GM20431 (cell line): ENCODE results near the gene POLR2F.
"Not testable (repeated sequence)": the region's sequence is repeated elsewhere in the genome, so short reads cannot be mapped to it uniquely, and the experiment has no call there.

Experiments used
- in situ Hi-C: fragments of 300-500 bp; cut with MseI, MboI; formaldehyde crosslinking; loops from one replicate; pipeline ENCODE4 v1.15.0; 2020; ENCODE audit warnings: low sequenced_read_pairs; ENCODE audit not compliant: unreplicated experiment

The POLR2F gene

GRCh38 chr22:37924386-37925065 lies 29.0 kb upstream of the POLR2F start:
- in situ Hi-C loops = no loop called here

DNA sequence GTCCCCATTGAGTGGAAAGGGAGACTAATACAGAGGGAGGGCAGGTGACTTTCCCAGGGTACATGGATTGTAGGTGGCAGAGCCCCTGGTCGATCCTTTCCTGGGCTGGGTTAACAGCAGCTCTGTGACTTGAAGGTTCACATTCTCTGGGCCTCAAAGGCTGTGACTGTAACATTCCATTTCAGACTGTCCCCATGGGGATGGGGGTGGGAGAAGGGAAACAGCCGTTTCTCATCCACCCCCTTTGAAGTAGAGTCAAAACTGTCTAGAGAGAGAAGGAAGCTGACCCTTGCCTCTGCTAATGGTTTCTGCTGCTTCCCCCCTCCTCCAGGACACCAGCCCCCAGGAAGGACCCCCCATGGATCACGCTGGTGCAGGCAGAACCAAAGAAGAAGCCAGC lies 28.2 kb upstream of the POLR2F start:
- in situ Hi-C loops = no loop called here

GRCh38 chr22:37925767-37926166 lies 27.7 kb upstream of the POLR2F start:
- in situ Hi-C loops = no loop called here

- in situ Hi-C loops = no loop called here
Measured at GRCh38 chr22:37926358-37926757, 27.1 kb upstream of the POLR2F start.

GRCh38 chr22:37926771-37927636 lies 26.5 kb upstream of the POLR2F start:
- in situ Hi-C loops = no loop called here

- in situ Hi-C loops = no loop called here
Measured at GRCh38 chr22:37927637-37927936, 25.9 kb upstream of the POLR2F start.

- in situ Hi-C loops = no loop called here
Measured at GRCh38 chr22:37929390-37929789, 24.1 kb upstream of the POLR2F start.

DNA sequence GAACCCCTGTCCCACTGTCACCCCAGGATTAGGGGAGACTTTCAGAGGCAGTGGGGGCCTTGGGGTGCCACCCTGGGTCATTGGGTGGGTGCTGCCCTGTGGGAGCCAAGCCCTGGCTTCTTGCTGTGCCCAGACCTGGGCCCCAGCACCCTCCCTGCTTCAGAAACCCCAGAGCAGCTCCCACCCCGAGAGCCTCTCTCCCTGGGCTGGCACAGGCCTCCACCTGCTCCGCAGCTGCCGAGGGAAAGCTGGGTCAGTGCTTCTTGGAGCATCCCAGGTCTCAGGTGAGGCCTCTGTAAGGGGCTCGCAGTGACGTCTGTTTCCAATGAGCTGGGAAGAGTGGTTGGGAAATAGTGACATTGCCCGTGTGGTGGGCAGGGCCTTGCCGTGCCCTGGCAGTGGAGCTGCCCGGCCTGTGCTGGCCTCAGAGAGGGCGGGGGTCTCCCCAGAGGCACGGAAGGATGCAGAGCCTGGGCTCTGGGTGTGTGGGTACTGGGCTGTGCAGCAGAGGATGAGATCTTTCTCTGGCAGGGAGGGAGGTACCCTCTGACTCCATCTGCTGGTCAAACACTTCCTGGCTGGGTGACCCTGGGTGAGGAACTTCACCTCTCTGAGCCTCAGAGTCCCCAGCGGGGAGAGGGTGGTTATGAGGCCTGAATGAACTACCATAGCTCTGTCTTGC lies 23.1 kb upstream of the POLR2F start:
- in situ Hi-C loops = no loop called here

DNA sequence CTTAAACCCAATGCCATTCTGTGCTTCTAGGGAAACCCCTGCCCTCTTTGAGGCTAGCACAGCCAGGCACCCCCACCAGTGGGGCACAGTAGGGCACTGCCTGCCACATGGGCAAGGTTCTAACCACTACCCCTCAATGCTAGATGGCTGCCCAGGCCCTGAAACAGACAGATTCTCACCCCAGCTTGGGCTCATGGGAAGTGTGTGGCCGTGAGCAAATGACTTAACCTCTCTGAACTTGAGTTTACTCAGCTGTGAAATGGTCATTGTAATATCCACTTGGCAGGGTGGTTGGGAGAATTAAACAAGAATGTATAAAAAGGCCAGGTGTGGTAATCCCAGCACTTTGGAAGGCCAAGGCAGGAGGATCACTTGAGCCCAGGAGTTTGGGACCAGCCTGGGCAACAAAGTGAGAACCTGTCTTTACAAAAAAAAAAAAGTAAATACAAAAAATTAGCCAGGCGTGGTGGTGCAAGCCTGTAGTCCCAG lies 22.5 kb upstream of the POLR2F start:
- in situ Hi-C loops = no loop called here

GRCh38 chr22:37931893-37932389 lies 21.6 kb upstream of the POLR2F start:
- in situ Hi-C loops = no loop called here

- in situ Hi-C loops = no loop called here
Measured at GRCh38 chr22:37932401-37932800, 21.1 kb upstream of the POLR2F start.

GRCh38 chr22:37932821-37933578 lies 20.5 kb upstream of the POLR2F start:
- in situ Hi-C loops = no loop called here

GRCh38 chr22:37933711-37934376 lies 19.7 kb upstream of the POLR2F start:
- in situ Hi-C loops = no loop called here

DNA sequence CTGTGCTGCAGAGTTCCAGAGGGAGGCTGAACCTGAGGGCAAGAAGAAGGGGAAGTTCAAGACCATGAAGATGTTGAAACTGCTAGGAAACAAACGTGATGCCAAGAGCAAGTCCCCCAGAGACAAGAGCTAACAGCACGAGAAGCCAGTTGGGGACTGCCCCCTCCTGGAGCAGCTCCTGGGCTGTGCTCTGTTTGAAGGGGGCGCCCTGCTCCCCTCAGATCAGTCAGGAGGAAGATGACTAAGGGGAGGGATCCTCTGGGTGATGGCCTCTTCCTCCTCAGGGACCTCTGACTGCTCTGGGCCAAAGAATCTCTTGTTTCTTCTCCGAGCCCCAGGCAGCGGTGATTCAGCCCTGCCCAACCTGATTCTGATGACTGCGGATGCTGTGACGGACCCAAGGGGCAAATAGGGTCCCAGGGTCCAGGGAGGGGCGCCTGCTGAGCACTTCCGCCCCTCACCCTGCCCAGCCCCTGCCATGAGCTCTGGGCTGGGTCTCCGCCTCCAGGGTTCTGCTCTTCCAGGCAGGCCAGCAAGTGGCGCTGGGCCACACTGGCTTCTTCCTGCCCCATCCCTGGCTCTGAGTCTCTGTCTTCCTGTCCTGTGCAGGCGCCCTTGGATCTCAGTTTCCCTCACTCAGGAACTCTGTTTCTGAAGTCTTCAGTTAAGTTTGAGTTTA lies 12.7 kb upstream of the POLR2F start:
- in situ Hi-C loops = no loop called here

GRCh38 chr22:37942133-37942532 lies 11.4 kb upstream of the POLR2F start:
- in situ Hi-C loops = no loop called here

- in situ Hi-C loops = no loop called here
Measured at GRCh38 chr22:37943136-37943824, 10.2 kb upstream of the POLR2F start.

DNA sequence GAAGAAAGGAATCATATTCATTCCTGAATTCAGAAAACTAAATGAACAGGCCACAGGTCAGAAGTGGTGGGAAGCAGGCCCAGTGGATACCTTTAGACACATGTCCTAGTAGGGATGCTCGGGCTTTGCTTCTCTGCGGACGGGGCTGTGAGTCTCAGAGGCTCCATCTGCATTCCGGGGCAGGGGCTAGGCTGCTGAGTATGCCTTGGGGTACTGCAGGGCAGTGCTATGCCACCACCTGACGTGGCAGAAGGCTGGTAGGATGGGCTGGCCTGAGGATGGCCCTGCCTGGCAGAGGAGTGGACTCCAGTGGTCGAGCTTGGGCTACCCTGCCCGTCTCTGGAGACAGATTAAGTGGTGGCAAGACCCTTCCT lies 9.7 kb upstream of the POLR2F start:
- in situ Hi-C loops = no loop called here

DNA sequence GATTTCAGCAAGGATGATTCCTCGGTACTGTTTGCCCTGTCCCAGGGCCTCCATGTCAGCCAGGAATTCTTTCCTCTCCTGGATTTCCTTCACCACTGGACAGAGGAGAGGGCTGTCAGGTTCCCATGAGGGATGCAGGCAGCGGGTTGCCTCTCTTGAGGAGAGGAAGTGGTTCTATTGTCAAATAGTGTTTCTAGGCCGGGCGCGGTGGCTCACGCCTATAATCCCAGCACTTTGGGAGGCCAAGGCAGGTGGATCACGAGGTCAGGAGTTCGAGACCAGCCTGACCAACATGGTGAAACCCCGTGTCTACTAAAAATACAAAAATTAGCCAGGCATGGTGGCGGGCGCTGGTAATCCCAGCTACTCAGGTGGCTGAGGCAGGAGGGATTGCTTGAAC lies 9.1 kb upstream of the POLR2F start:
- in situ Hi-C loops = not testable (repeated sequence)
